GM06990 (cell line): ENCODE results near the gene SLC12A7.
A peak's percentile ranks its signal among the peaks of the same experiment; 100 is the strongest.

Experiments used
- DNase-seq: peaks from one replicate; pipeline ENCODE4 v3.0.0-alpha.2; 2011; ENCODE audit not compliant: insufficient read length; ENCODE audit errors: extremely low read depth
- H3K27me3 ChIP-seq: replicated peaks from 2 replicates; pipeline ENCODE4 v1.6.0; 2011; ENCODE audit warnings: low read length; ENCODE audit not compliant: control insufficient read depth, insufficient read depth
- H3K36me3 ChIP-seq: 2 replicates; pipeline ENCODE4 v1.5.1; 2011; ENCODE audit warnings: low read length; ENCODE audit not compliant: control insufficient read depth, insufficient read depth
- H3K4me3 ChIP-seq: replicated peaks from 2 replicates; pipeline ENCODE4 v1.5.1; 2011; ENCODE audit warnings: low read depth, mild to moderate bottlenecking, control low read depth, low read length
- CTCF ChIP-seq: IDR thresholded peaks from 2 replicates; pipeline ENCODE4 v1.5.1; 2011; ENCODE audit warnings: low read length, control low read depth, mild to moderate bottlenecking, inconsistent platforms; ENCODE audit not compliant: insufficient read depth, poor library complexity, severe bottlenecking

Gene SLC12A7

GRCh38 chr5:1052641-1053390 lies 59.0 kb downstream of the SLC12A7 start:
- TF ChIP-seq CTCF: peak; percentile 2
- Histone ChIP-seq H3K36me3 (no peaks in the 10 kb centered on the region), H3K4me3 (no peak overlapping the region)

GRCh38 chr5:1052076-1052475 lies 59.8 kb downstream of the SLC12A7 start:
- H3K27me3 ChIP-seq: no peaks in the 10 kb centered on the region; the same call in 1 of the 2 replicates
- no peaks in the 10 kb centered on the region for H3K36me3 ChIP-seq
- DNase-seq: no peak
- TF ChIP-seq CTCF: no peak
- no peak overlapping the region for H3K4me3 ChIP-seq

More at GRCh38 chr5:1052641-1053390, 59.0 kb downstream of the SLC12A7 start:
- H3K27me3 ChIP-seq: no peaks in the 10 kb centered on the region; the same call in 1 of the 2 replicates
- DNase-seq: no peak

GRCh38 chr5:1051366-1051720 lies 60.5 kb downstream of the SLC12A7 start:
- Histone ChIP-seq H3K36me3 (no peaks in the 10 kb centered on the region), H3K27me3 (no peaks in the 10 kb centered on the region; the same call in 1 of the 2 replicates), H3K4me3 (no peak overlapping the region)
- no peak for DNase-seq
- no peak for TF ChIP-seq CTCF

- H3K27me3 ChIP-seq: no peaks in the 10 kb centered on the region; the same call in 1 of the 2 replicates
- TF ChIP-seq CTCF: no peak
- no peak for DNase-seq
- no peaks in the 10 kb centered on the region for H3K36me3 ChIP-seq
- H3K4me3 ChIP-seq: no peak overlapping the region
Measured at GRCh38 chr5:1050423-1051365, 61.2 kb downstream of the SLC12A7 start.

- Histone ChIP-seq H3K4me3 (no peak overlapping the region), H3K27me3 (no peaks in the 10 kb centered on the region; the same call in 1 of the 2 replicates), H3K36me3 (no peaks in the 10 kb centered on the region)
- DNase-seq: no peak
- TF ChIP-seq CTCF: no peak
Measured at GRCh38 chr5:1048861-1049838, 62.7 kb downstream of the SLC12A7 start.
